GM12878 (cell line): Measurements from ENCODE around the gene TCP11. TPM values are rescaled to one million over a fixed set of nuclear protein-coding genes. Genes with fewer than 3 reads are reported as not detected.

Source experiments
- ATAC-seq: fragments of 200-7000 bp; cut with Tn5 transposase; 3 replicates; pipeline ENCODE4 v1.9.1; 2020; ENCODE audit warnings: mild to moderate bottlenecking, moderate library complexity
- BruUV-seq: library from RNA; stranded (reverse); fragments of 400-500 nt; replicated peaks from 2 replicates; lab custom pipeline; 2021; lab: Mats Ljungman, UMichigan
- CTCF ChIA-PET: fragments of 300-600 bp; sonication (Branson Sonifier 250); formaldehyde crosslinking; extraction: SDS; loops from one replicate; lab custom pipeline; 2021; ENCODE audit warnings: inconsistent platforms; lab: Yijun Ruan, JAX
- POLR2A ChIA-PET: fragments of 350-600 bp; formaldehyde crosslinking; extraction: SDS; loops from one replicate; lab custom pipeline; 2021; ENCODE audit warnings: inconsistent platforms; lab: Charles Lee
- RAD21 ChIA-PET: fragments of 300-600 bp; sonication (Branson Sonifier 250); formaldehyde crosslinking; loops from one replicate; lab custom pipeline; 2023; ENCODE audit warnings: antibody characterized with exemption; ENCODE audit not compliant: unreplicated experiment; lab: Charles Lee
- SMC1A ChIA-PET: fragments of 300-600 bp; sonication (Branson Sonifier 250); formaldehyde crosslinking; loops from one replicate; lab custom pipeline; 2023; ENCODE audit not compliant: unreplicated experiment, uncharacterized antibody; lab: Charles Lee
- DNase-seq: peaks from one replicate; pipeline ENCODE4 v3.0.0-alpha.2; 2011; ENCODE audit warnings: low read depth, low spot score
- FAIRE-seq: peaks from 3 replicates; lab custom pipeline; 2011; peaks lifted over from hg19 to GRCh38; lab: Jason Lieb, UNC
- H2AFZ ChIP-seq: 2 replicates; pipeline ENCODE4 v1.6.0; 2011; ENCODE audit warnings: low read depth, low read length, control low read depth; ENCODE audit not compliant: control insufficient read depth
- H3K27ac ChIP-seq: 2 replicates; pipeline ENCODE4 v1.5.1; 2011; ENCODE audit warnings: control low read depth; ENCODE audit not compliant: control insufficient read depth, insufficient read depth
- H3K27me3 ChIP-seq, 2 experiments: replicated peaks in 1 of 2; 2 replicates each; pipeline versions ENCODE4 v1.6.0 to v1.6.1; 2011; ENCODE audit warnings: low read length in 1 of 2; ENCODE audit not compliant: control insufficient read depth in 2 of 2, insufficient read depth in 2 of 2
- H3K36me3 ChIP-seq, 2 experiments: 2 replicates each; pipeline ENCODE4 v1.5.1; 2011; ENCODE audit warnings: low read length in 1 of 2; ENCODE audit not compliant: control insufficient read depth in 2 of 2, insufficient read depth in 2 of 2
- H3K4me1 ChIP-seq: 2 replicates; pipeline ENCODE4 v1.6.1; 2011; ENCODE audit warnings: mild to moderate bottlenecking, low read length, moderate library complexity, mixed read lengths; ENCODE audit not compliant: control insufficient read depth, insufficient read depth
- H3K4me2 ChIP-seq: 2 replicates; pipeline ENCODE4 v1.6.0; 2011; ENCODE audit warnings: control low read depth; ENCODE audit not compliant: control insufficient read depth, insufficient read depth
- H3K4me3 ChIP-seq: fragments of 200-600 bp; sonication (generic); 2 replicates; pipeline ENCODE4 v1.5.1; 2016
- H3K79me2 ChIP-seq: 2 replicates; pipeline ENCODE4 v1.6.0; 2011; ENCODE audit warnings: low read length; ENCODE audit not compliant: control insufficient read depth, insufficient read depth
- H3K9ac ChIP-seq: 2 replicates; pipeline ENCODE4 v1.8.0; 2011; ENCODE audit warnings: low read length, control low read depth, mixed read lengths; ENCODE audit not compliant: control insufficient read depth, insufficient read depth
- H3K9me3 ChIP-seq: replicated peaks from 3 replicates; pipeline ENCODE4 v1.5.1; 2011; ENCODE audit warnings: mild to moderate bottlenecking, low read length; ENCODE audit not compliant: control insufficient read depth, insufficient read depth
- H4K20me1 ChIP-seq: 2 replicates; pipeline ENCODE4 v1.6.0; 2011; ENCODE audit not compliant: control insufficient read depth, insufficient read depth
- CBX5 ChIP-seq: sonication (generic); IDR thresholded peaks from 2 replicates; pipeline ENCODE4 v1.6.1; 2016; ENCODE audit warnings: low read depth, moderate library complexity, mild to moderate bottlenecking, inconsistent platforms
- CEBPB ChIP-seq, 2 experiments: fragments of 150-350 bp in 1 of 2; IDR thresholded peaks; 2 replicates each; pipeline ENCODE4 v1.6.1; 2012 to 2014; ENCODE audit warnings: low read depth in 2 of 2, low read length in 2 of 2, borderline replicate concordance in 1 of 2, inconsistent platforms in 1 of 2
- ETV6 ChIP-seq, 2 experiments: fragments of 450-650 bp in 1 of 2; IDR thresholded peaks in 1 of 2; conservative IDR thresholded peaks in 1 of 2; 2 replicates each; pipeline ENCODE4 v1.6.1; 2014; ENCODE audit warnings: antibody characterized with exemption in 1 of 2, borderline replicate concordance in 1 of 2, low read depth in 1 of 2, mild to moderate bottlenecking in 1 of 2, moderate library complexity in 1 of 2
- GATAD2B ChIP-seq: fragments of 450-650 bp; conservative IDR thresholded peaks from 2 replicates; pipeline ENCODE4 v1.6.1; 2017; ENCODE audit warnings: low read depth, mild to moderate bottlenecking, moderate library complexity
- IKZF2 ChIP-seq, 2 experiments: fragments of 450-650 bp; IDR thresholded peaks; 2 replicates each; pipeline ENCODE4 v1.6.1; 2017; ENCODE audit warnings: mild to moderate bottlenecking in 2 of 2, moderate library complexity in 2 of 2
- NFIC ChIP-seq: IDR thresholded peaks from 2 replicates; pipeline ENCODE4 v1.6.1; 2012; ENCODE audit warnings: low read depth, mild to moderate bottlenecking, inconsistent platforms, low read length, moderate library complexity
- POLR2A ChIP-seq: IDR thresholded peaks from 2 replicates; pipeline ENCODE4 v1.6.1; 2011; ENCODE audit warnings: low read depth, mild to moderate bottlenecking, low read length
- POLR2AphosphoS2 ChIP-seq: IDR thresholded peaks from 2 replicates; pipeline ENCODE4 v1.6.1; 2011; ENCODE audit warnings: low read depth, mild to moderate bottlenecking, low read length, improper control_type of control experiment, moderate library complexity
- SMARCA5 ChIP-seq: fragments of 450-650 bp; IDR thresholded peaks from 2 replicates; pipeline ENCODE4 v1.6.1; 2017; ENCODE audit warnings: mild to moderate bottlenecking
- SP1 ChIP-seq: IDR thresholded peaks from one replicate; pipeline ENCODE4 v1.6.1; 2011; ENCODE audit warnings: low read depth, low read length
- SPI1 ChIP-seq: IDR thresholded peaks from 2 replicates; pipeline ENCODE4 v1.6.1; 2011; ENCODE audit warnings: low read depth, mild to moderate bottlenecking, low read length, moderate library complexity, borderline replicate concordance; ENCODE audit not compliant: insufficient read depth
- TAF1 ChIP-seq: IDR thresholded peaks from 2 replicates; pipeline ENCODE4 v1.6.1; 2011; ENCODE audit warnings: mild to moderate bottlenecking, low read depth, low read length, borderline replicate concordance
- YY1 ChIP-seq: IDR thresholded peaks from 2 replicates; pipeline ENCODE4 v1.6.1; 2011; ENCODE audit warnings: low read depth, mild to moderate bottlenecking, low read length
- ZNF24 ChIP-seq: fragments of 450-650 bp; IDR thresholded peaks from 2 replicates; pipeline ENCODE4 v1.6.1; 2017; ENCODE audit warnings: antibody characterized with exemption, mild to moderate bottlenecking
- WGBS: methylation state at CpG from one replicate; pipeline ENCODE4 v1.1.6; 2016; ENCODE audit warnings: low lambda C conversion rate; ENCODE audit not compliant: insufficient replicate concordance, insufficient coverage; ENCODE audit errors: missing lambda C conversion rate; 5-methylcytosine and 5-hydroxymethylcytosine counted together
- in situ Hi-C: fragments of 300-500 bp; cut with MboI; formaldehyde crosslinking; loops from 9 replicates; pipeline ENCODE4 v1.14.3; 2018; ENCODE audit warnings: mixed read lengths
- intact Hi-C: fragments of 100-400 bp; cut with micrococcal nuclease; formaldehyde crosslinking; loops from one replicate; pipeline ENCODE4 v1.14.2; 2022; ENCODE audit not compliant: unreplicated experiment
- polyA plus RNA-seq, 11 experiments: library from polyadenylated mRNA; depleted of rRNA in 4 of 11; unstranded in 6 of 11; stranded (reverse) in 5 of 11; fragments of >200 nt; fragmentation: Nextera tagmentation in 4 of 11; fragmentation: Illumina TruSeq in 1 of 11; extraction: Ambion mirVana in 4 of 11; extraction: Trizol in 1 of 11; gene quantifications; 1 replicate in 1 of 11; 2 replicates in 10 of 11; pipeline versions ENCODE4 v1.2.1 to v1.2.3, GENCODE V29; 2011 to 2016; ENCODE audit warnings: inconsistent platforms in 2 of 11, missing spikeins in 2 of 11, low read depth in 1 of 11
- total RNA-seq, 4 experiments: library from RNA; depleted of rRNA in 3 of 4; stranded (reverse); fragments of >200 nt in 3 of 4; fragmentation: Illumina TruSeq in 1 of 4; extraction: Trizol in 1 of 4; gene quantifications; 2 replicates each; pipeline versions ENCODE4 v1.2.1 to v1.2.3, GENCODE V29; 2013 to 2021
- TF ChIP-seq, protein P1 (sequence below): fragments of 450-650 bp; IDR thresholded peaks from 2 replicates; pipeline ENCODE4 v1.6.1; 2016; ENCODE audit warnings: mild to moderate bottlenecking
- TF ChIP-seq, protein P2 (sequence below): IDR thresholded peaks from 2 replicates; pipeline ENCODE4 v1.6.1; 2012; ENCODE audit warnings: low read length, inconsistent platforms
- TF ChIP-seq, protein P3 (sequence below): IDR thresholded peaks from 2 replicates; pipeline ENCODE4 v1.6.1; 2012; ENCODE audit warnings: low read depth, low read length, improper control_type of control experiment
- TF ChIP-seq, protein P4 (sequence below), 3 experiments: IDR thresholded peaks in 2 of 3; conservative IDR thresholded peaks in 1 of 3; 2 replicates each; pipeline ENCODE4 v1.5.1; 2011; ENCODE audit warnings: low read depth in 3 of 3, low read length in 3 of 3, mild to moderate bottlenecking in 3 of 3, control low read depth in 2 of 3, moderate library complexity in 2 of 3, inconsistent platforms in 1 of 3, mixed read lengths in 1 of 3; ENCODE audit not compliant: control insufficient read depth in 2 of 3, insufficient read depth in 1 of 3; ENCODE audit errors: extremely low read depth in 1 of 3

TCP11 gene
- total and polyA plus RNA-seq, 10 of the 15 experiments (the other 5 are each of a cell fraction or from before 2014, with no cell fraction given): not detected

DNA sequence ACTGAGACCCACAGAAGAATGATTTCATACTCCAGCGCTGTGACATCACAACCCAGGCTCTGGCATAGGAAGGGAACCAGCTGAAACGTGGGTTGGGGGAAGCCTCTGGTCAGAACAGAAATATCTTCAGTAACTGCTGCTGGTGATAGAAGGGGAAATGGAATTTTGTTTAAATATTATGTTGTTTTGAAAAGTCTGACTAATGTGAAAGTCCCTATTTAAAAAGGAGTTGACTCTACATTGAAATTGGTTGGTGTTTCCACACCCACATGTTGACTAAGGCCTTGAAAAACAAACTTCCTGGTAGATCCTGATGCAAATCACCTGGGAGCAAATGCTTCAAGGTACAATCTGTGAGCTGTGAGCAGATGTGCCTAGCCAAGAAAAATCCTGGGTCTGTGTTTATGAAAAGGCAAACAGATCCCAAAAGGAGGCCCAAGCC is 24.5 kb upstream of the TCP11 start:
- ATAC-seq (peak; percentile 31), DNase-seq (peak; percentile 15), FAIRE-seq (peak; percentile 75)
- SMC1A ChIA-PET: interaction anchor here (1.2 to 1.5 kb wide), 2 partner anchors 17 to 19 kb away, joined by 3 to 5 read pairs; no protein-coding TSS in a partner anchor
- H3K27ac ChIP-seq: no peak overlapping the region
- H3K4me1 ChIP-seq: peaks cover 11% of the 10 kb centered on the region; the same call in 1 of the 2 replicates
- in situ Hi-C loops (no loop called here), intact Hi-C loops (no loop called here)
- CTCF ChIA-PET: interaction anchor here (1.1 kb wide), 1 partner anchor 179 kb away, joined by 3 read pairs; no protein-coding TSS in a partner anchor
- no peaks in the 10 kb centered on the region for H4K20me1 ChIP-seq
- no peaks in the 10 kb centered on the region; a peak in 1 of 4 replicates for H3K27me3 ChIP-seq
- no peak overlapping the region for H3K9ac ChIP-seq
- RAD21 ChIA-PET: interaction anchor here (1.5 kb wide), 1 partner anchor 20 kb away, joined by 3 read pairs; no protein-coding TSS in a partner anchor
- H3K9me3 ChIP-seq: no peaks in the 10 kb centered on the region; the same call in 2 of the 3 replicates
- no peaks in the 10 kb centered on the region for H3K36me3 ChIP-seq
- H3K4me3 ChIP-seq: no peak overlapping the region
- WGBS: 19% methylated on average over 2 of the region's 2 CpGs
- H2AFZ ChIP-seq: no peak overlapping the region
- POLR2A ChIA-PET: no interaction called here
- H3K79me2 ChIP-seq: no peaks in the 10 kb centered on the region
- no TSS peak for BruUV-seq
- no peak overlapping the region for H3K4me2 ChIP-seq
- TF ChIP-seq SMARCA5: no peak
- no peak for TF ChIP-seq NFIC
- no peak for TF ChIP-seq ZNF24
- TF ChIP-seq, protein P1, sequence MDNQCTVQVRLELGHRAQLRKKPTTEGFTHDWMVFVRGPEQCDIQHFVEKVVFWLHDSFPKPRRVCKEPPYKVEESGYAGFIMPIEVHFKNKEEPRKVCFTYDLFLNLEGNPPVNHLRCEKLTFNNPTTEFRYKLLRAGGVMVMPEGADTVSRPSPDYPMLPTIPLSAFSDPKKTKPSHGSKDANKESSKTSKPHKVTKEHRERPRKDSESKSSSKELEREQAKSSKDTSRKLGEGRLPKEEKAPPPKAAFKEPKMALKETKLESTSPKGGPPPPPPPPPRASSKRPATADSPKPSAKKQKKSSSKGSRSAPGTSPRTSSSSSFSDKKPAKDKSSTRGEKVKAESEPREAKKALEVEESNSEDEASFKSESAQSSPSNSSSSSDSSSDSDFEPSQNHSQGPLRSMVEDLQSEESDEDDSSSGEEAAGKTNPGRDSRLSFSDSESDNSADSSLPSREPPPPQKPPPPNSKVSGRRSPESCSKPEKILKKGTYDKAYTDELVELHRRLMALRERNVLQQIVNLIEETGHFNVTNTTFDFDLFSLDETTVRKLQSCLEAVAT: no peak
- TF ChIP-seq, protein P2, sequence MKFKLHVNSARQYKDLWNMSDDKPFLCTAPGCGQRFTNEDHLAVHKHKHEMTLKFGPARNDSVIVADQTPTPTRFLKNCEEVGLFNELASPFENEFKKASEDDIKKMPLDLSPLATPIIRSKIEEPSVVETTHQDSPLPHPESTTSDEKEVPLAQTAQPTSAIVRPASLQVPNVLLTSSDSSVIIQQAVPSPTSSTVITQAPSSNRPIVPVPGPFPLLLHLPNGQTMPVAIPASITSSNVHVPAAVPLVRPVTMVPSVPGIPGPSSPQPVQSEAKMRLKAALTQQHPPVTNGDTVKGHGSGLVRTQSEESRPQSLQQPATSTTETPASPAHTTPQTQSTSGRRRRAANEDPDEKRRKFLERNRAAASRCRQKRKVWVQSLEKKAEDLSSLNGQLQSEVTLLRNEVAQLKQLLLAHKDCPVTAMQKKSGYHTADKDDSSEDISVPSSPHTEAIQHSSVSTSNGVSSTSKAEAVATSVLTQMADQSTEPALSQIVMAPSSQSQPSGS: 0 out of 2 replicates have a peak, but pooled peaks have one; percentile 28
- no peak for TF ChIP-seq CEBPB (IDR thresholded peaks at IDR 0.05; ENCODE audit: borderline replicate concordance in 1 of 2, low read depth in 2 of 2, low read length in 2 of 2)
- TF ChIP-seq YY1: no peak
- TF ChIP-seq GATAD2B: no peak
- TF ChIP-seq, protein P3, sequence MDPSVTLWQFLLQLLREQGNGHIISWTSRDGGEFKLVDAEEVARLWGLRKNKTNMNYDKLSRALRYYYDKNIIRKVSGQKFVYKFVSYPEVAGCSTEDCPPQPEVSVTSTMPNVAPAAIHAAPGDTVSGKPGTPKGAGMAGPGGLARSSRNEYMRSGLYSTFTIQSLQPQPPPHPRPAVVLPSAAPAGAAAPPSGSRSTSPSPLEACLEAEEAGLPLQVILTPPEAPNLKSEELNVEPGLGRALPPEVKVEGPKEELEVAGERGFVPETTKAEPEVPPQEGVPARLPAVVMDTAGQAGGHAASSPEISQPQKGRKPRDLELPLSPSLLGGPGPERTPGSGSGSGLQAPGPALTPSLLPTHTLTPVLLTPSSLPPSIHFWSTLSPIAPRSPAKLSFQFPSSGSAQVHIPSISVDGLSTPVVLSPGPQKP: no peak
- no peak for TF ChIP-seq POLR2AphosphoS2
- TF ChIP-seq, protein P4, sequence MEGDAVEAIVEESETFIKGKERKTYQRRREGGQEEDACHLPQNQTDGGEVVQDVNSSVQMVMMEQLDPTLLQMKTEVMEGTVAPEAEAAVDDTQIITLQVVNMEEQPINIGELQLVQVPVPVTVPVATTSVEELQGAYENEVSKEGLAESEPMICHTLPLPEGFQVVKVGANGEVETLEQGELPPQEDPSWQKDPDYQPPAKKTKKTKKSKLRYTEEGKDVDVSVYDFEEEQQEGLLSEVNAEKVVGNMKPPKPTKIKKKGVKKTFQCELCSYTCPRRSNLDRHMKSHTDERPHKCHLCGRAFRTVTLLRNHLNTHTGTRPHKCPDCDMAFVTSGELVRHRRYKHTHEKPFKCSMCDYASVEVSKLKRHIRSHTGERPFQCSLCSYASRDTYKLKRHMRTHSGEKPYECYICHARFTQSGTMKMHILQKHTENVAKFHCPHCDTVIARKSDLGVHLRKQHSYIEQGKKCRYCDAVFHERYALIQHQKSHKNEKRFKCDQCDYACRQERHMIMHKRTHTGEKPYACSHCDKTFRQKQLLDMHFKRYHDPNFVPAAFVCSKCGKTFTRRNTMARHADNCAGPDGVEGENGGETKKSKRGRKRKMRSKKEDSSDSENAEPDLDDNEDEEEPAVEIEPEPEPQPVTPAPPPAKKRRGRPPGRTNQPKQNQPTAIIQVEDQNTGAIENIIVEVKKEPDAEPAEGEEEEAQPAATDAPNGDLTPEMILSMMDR (IDR thresholded peaks at IDR 0.05 in 2 of 3, conservative IDR thresholded peaks at IDR 0.05 in 1 of 3; ENCODE audit: control insufficient read depth in 2 of 3, extremely low read depth in 1 of 3, insufficient read depth in 1 of 3, low read depth in 3 of 3, low read length in 3 of 3): no peak
- no peak for TF ChIP-seq CBX5
- no peak for TF ChIP-seq SP1
- TF ChIP-seq IKZF2 (IDR thresholded peaks at IDR 0.05): no peak; a peak in 1 of 4 replicates
- no peak for TF ChIP-seq ETV6 (conservative IDR thresholded peaks at IDR 0.05 in 1 of 2, IDR thresholded peaks at IDR 0.05 in 1 of 2; ENCODE audit: borderline replicate concordance in 1 of 2, low read depth in 1 of 2)
- TF ChIP-seq SPI1: 0 out of 2 replicates have a peak, but pooled peaks have one; percentile 3
- TF ChIP-seq TAF1: no peak
- no peak for TF ChIP-seq POLR2A
